GM21360 (cell line): ENCODE results near the gene SPECC1L.

Experiments
- ATAC-seq: cut with Tn5 transposase; IDR thresholded peaks from one replicate; pipeline ENCODE4 v1.9.1; 2021; ENCODE audit warnings: mild to moderate bottlenecking, moderate library complexity; ENCODE audit not compliant: unreplicated experiment

SPECC1L gene

GRCh38 chr22:24319451-24319850 lies 48.8 kb downstream of the SPECC1L start:
- ATAC-seq: no peak

GRCh38 chr22:24321999-24322398 lies 51.4 kb downstream of the SPECC1L start:
- no peak for ATAC-seq

DNA sequence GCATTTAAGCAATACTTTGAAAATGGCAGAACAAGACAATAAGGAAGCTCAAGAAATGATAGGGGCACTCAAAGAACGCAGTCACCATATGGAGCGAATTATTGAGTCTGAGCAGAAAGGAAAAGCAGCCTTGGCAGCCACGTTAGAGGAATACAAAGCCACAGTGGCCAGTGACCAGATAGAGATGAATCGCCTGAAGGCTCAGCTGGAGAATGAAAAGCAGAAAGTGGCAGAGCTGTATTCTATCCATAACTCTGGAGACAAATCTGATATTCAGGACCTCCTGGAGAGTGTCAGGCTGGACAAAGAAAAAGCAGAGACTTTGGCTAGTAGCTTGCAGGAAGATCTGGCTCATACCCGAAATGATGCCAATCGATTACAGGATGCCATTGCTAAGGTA lies 51.9 kb downstream of the SPECC1L start:
- ATAC-seq: no peak

DNA sequence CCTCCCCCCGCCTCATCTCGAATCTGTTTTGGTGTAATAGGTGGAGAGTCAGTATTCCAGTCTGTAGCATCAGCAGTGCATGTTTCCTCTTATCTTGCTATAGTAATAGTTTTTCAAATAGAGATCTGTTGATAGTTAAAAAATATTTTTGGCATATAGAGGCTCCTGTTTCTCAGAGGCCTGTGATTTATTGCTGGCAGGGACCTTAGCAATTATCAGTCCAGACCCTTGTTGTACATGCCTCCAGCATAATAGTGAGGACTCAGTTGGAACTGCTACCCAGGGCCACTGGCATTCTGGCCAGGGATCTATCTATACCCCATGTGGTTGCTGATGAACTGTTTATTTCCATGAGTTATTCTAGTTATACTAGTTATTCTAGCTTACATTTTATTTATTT lies 52.6 kb downstream of the SPECC1L start:
- no peak for ATAC-seq

DNA sequence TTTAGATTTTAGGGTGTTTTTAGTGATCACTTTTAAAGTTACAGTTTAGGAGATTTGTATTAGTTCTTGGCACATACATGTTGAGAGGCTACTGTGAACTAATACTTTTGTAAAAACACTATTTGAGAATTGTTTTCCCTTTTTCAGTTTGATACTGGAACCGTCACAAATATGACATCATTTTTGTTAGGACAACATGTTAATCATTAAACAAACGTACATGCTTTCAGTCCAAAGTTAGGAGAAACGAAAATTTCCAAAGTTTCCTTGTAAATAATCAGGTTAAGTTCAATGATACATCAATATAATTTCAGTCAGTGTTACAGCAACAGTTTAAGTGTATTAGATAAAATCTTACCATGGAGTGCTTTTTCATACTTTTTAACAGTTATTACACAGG lies 53.1 kb downstream of the SPECC1L start:
- ATAC-seq: no peak

DNA sequence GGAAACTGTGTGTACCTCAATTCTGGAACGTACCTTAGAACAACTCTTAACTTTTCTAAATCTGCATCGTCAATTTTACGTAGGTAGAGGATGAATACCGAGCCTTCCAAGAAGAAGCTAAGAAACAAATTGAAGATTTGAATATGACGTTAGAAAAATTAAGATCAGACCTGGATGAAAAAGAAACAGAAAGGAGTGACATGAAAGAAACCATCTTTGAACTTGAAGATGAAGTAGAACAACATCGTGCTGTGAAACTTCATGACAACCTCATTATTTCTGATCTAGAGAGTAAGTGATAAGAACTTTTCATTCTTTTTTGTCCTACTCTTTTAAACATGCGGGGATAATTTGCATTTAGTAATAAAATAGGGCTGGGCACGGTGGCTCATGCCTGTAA lies 53.5 kb downstream of the SPECC1L start:
- no peak for ATAC-seq

DNA sequence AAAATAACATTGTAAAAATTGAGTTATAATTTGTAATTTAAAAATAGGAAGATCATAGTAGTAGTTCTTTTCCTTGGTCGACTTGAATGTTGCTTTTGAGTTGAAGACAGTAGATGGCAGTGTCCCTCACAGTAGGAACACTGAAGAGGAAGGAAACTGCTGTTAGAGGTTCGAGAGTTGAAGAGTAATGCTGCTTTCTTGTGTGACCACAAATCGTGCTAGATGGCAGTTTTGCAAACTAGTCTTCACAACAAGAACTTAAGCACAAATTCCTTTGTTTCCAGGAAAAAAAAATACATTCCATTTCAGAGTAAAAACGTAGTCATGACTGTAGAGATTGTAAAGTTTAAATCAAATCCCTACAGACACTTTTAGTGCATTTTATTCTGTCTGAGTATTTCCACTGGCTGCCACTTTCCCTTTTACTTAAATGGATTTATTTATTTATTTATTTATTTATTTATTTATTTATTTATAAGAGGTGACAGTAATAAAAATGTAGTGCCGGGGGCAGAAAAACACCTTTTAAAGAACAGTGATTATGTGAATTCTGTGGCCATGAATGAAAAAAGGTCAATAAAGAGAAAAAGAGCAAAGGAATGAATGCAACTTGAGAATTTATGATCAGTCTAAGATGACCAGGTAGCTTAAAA lies 54.6 kb downstream of the SPECC1L start:
- no peak for ATAC-seq

GRCh38 chr22:24326266-24326665 lies 55.6 kb downstream of the SPECC1L start:
- no peak for ATAC-seq

DNA sequence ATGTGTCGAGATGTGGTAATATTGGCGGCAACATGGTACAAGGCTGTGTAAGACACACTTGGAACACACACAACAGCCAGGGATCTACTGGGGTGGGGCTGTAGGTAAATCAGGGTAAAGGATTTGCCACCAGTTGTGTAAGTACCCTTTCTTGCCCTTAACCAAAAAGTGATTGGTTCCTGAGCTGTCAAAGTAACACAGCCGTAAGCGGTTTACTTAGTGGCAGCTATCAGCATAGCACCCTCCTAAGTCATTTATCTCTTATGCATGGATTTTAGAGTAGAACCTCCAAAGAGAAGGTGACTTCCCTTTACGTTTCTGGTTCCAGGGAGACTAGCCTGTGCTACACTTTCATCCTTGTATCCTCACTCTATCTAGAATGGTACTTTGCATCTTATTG lies 57.2 kb downstream of the SPECC1L start:
- no peak for ATAC-seq

- no peak for ATAC-seq
Measured at GRCh38 chr22:24329453-24329852, 58.8 kb downstream of the SPECC1L start.

DNA sequence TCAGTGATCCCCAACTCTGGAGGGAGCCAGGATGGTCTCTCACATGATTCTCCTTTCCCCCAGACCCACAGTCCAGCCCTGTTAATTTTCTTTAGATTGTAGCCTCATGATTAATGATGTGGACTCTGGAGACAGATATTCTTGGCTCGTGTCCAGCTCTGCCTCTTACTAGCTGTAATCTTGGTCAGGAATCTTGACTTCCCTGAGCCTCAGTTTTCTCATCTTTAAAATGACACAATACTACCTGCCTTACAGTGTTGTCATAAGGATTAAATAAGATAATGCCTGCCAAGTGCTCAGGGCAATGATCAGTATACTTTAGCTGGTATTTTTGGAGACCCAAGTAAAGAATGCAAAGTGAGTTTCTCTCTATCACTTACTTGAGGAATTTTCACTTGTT lies 60.0 kb downstream of the SPECC1L start:
- no peak for ATAC-seq

DNA sequence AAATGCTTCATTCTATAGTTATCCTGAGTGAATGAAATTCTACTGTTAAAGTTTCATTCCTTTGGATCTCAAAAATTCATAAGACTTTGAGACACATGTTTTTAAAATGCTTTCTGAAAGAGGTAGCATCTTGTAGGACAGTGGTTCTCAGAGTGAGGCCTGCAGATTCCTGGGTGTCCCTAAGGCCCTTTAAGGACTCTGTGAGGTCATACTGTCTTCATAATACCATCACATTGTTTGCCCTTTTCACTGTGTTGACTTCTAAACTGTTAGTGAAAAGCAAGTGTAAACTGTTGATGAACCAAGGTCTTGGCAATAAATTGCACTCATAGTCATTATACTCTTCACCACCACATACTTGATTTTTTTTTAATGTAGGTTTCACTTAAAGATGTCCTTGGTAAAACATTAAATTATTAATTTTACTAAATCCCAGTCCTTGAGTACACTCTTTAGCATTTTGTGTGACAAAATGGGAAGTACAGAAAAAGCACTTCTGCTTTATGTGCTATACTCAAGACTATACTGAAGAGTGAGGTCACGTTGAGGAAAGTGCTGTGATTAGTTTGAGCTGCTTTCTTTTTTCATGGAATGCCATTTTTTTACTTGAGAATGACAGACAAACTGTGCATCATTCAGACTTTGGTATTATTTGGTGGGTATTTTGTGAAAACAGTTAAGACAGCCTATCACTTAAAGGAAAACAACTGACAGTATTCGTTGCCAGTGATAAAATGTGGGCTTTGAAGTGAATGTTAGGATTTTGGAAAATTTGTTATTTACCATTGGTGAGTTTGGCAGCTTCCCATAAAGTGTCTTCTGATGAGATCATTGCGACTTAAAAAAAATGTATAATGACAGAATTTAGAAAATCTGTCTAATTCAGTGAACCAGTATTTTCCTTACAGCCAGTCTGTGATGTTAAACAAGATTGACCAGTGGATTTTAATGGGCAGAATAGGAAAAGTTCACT lies 61.1 kb downstream of the SPECC1L start:
- ATAC-seq: no peak

GRCh38 chr22:24333301-24333700 lies 62.7 kb downstream of the SPECC1L start:
- ATAC-seq: no peak

DNA sequence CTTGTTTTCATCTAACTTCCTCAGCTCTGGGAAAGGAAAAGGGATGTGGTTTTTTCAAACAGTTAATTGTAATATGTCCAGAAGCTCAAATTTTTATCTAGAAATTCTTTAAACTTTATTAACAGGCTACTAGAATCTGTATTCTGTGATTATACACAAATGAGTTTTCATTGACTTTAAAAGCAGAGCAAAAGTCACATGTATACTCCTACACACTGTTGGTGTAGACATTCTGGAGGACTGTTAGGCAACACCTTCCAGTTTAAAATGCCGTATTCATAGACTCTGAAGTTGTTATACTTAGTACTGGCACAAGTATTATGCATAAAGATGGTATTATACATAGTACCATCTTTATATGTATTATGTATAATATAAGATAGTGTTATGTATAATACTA lies 64.9 kb downstream of the SPECC1L start:
- no peak for ATAC-seq

DNA sequence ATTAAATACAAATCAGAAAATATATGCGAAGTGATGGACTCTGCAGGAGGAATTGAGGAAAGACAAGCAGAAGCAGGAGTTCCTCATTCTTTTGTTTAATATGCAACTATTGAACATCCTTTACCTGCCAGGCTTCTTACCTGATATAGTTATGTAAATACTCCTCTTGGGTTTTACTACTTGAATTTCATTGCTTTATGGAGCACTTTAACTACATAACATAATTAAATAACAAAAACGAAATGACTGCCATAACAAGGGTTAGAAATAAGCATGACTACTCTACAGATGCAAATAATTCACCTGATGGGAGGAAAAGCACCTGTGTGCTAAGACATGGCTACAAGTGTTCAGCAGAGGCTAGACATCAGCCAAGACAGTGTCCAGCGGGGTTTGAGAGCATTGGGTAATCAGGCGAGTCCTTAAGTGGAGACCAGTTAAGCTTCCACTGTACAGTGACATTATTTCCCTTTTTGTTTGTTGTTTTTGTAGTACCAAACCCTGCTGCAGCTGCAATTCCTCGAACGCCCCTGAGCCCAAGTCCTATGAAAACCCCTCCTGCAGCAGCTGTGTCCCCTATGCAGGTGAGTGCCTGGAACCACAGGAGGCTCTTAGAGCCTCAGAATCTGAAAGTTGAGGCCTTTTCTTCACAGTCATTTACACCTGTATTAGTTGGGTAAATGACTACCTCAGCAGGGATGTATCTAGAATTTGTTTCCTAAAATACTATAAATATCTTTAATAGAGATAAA lies 67.4 kb downstream of the SPECC1L start:
- ATAC-seq: no peak

DNA sequence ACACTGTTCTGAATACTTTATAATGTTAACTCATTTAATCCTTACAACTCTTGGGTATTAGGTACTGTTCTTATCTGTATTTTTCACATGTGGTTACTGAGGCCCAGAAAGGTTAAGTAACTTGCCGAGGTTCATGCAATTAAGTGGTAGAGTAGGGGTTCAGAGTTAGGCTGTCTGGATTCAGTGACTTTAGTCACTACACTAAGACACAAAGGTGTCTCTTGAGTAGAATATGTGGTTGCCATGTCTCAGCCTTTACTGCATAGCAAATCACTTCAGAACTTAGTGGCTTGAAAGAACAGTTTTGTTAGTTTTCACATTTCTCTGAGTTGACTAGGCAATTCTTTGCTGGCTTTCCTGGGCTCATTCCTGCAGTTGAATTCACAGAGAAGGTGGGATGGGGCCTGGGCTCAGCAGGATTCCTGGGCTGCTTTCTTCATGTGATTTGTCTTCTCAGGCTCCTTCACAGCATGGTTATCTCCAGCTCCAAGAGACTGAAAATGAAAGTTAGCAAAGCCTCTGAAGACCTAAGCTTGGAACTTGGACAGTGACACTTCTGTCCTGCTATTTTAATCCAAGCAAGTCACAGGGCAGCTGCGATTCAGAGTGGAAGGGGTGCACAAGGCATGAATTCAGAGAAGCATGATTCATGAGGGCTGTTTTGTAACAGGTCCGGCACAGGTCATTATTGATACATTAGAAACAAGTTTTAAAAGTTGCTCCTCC lies 68.3 kb downstream of the SPECC1L start:
- no peak for ATAC-seq

- ATAC-seq: no peak
Measured at GRCh38 chr22:24339452-24339747, 68.8 kb downstream of the SPECC1L start.

DNA sequence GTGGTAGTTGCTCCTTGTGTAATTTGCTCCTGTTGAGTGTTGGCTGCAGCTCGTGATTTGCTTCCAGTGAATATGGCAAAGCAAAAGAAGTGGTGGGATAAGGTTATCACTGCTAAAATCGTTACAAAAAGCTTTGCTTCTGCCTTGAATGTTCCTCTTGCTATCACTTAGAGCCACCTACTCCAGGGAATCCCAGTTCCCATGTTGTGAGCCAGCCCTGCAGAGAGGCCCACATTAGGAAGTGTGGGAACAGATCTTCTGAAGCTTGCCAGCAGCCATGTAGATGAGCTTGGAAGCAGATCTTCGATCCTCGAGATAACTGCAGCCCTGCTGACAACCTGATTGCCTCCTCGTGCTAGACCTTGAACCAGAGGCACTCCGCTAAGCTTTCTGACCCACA lies 71.0 kb downstream of the SPECC1L start:
- no peak for ATAC-seq

GRCh38 chr22:24350627-24351026 lies 80.0 kb downstream of the SPECC1L start:
- no peak for ATAC-seq

- no peak for ATAC-seq
Measured at GRCh38 chr22:24353121-24353520, 82.5 kb downstream of the SPECC1L start.

GRCh38 chr22:24355574-24355973 lies 84.9 kb downstream of the SPECC1L start:
- ATAC-seq: no peak
